Small intestine (tissue), 16 donors: ENCODE data around the gene CEP83. TPM values are rescaled to one million over a fixed set of nuclear protein-coding genes. Genes with fewer than 3 reads are reported as not detected.

Source experiments
- DNase-seq, 2 donors: peaks; one replicate each; pipeline versions ENCODE4 v3.0.0 to v3.0.0-alpha.2; 2013
- FAIRE-seq: peaks from 2 replicates; lab custom pipeline; 2012; peaks lifted over from hg19 to GRCh38; lab: Jason Lieb, UNC
- H3K27ac ChIP-seq, 3 donors: one replicate each; pipeline ENCODE4 v1.5.1; 2013; ENCODE audit warnings: low read length in 2 of 3, mild to moderate bottlenecking in 2 of 3, control low read depth in 1 of 3, inconsistent platforms in 1 of 3, low read depth in 1 of 3, moderate library complexity in 1 of 3
- H3K27me3 ChIP-seq, 3 donors: one replicate each; pipeline ENCODE4 v1.6.1; 2013; ENCODE audit warnings: low read length in 3 of 3, inconsistent platforms in 1 of 3; ENCODE audit not compliant: control insufficient read depth in 3 of 3, insufficient read depth in 3 of 3
- H3K36me3 ChIP-seq, 3 donors: one replicate each; pipeline ENCODE4 v1.6.1; 2013; ENCODE audit warnings: low read length in 3 of 3, inconsistent platforms in 1 of 3, low read depth in 1 of 3, mild to moderate bottlenecking in 1 of 3, moderate library complexity in 1 of 3; ENCODE audit not compliant: control insufficient read depth in 3 of 3, insufficient read depth in 2 of 3
- H3K4me1 ChIP-seq, 3 donors: one replicate each; pipeline ENCODE4 v1.6.1; 2013; ENCODE audit warnings: low read length in 2 of 3, inconsistent platforms in 1 of 3, low read depth in 1 of 3, mild to moderate bottlenecking in 1 of 3, moderate library complexity in 1 of 3; ENCODE audit not compliant: control insufficient read depth in 3 of 3, insufficient read depth in 2 of 3
- H3K4me3 ChIP-seq, 3 donors: one replicate each; pipeline ENCODE4 v1.5.1; 2013; ENCODE audit warnings: low read length in 3 of 3, control low read depth in 1 of 3, inconsistent platforms in 1 of 3, low read depth in 1 of 3, mild to moderate bottlenecking in 1 of 3, moderate library complexity in 1 of 3
- H3K9me3 ChIP-seq, 2 donors: one replicate each; pipeline ENCODE4 v1.6.1; 2013; ENCODE audit warnings: low read depth in 1 of 2, low read length in 1 of 2; ENCODE audit not compliant: control insufficient read depth in 2 of 2, insufficient read depth in 1 of 2
- WGBS, 3 donors: extraction: QIAGEN DNeasy Blood & Tissue Kit; methylation state at CpG; one replicate each; pipeline ENCODE4 v1.1.7; 2013; 5-methylcytosine and 5-hydroxymethylcytosine counted together
- long read RNA-seq, 10 donors: transcript quantifications; one replicate each; lab custom pipeline, GENCODE V29; 2026
- polyA plus RNA-seq, 4 donors: library from polyadenylated mRNA; stranded (reverse) in 3 of 4; unstranded in 1 of 4; fragments of 200-250 nt in 3 of 4; fragments of 120-200 nt in 1 of 4; gene quantifications; one replicate each; pipeline versions ENCODE4 v1.2.1 to v1.2.3, GENCODE V29; 2013
- donor health status: healthy with polysubstance abuse.
- donor health status: control.
- donor health status: control.
- donor health status: Bipolar disorder and iron deficiency.
- donor health status: healthy.

CEP83 gene
- polyA plus RNA-seq, result 10 to 100 TPM in 1 of 4 donors, 1 to 10 TPM in 3; 3.8 to 17.3 (median 6.1) TPM
- long read RNA-seq, donor 1, partial matches to known transcripts, result 0 of 2 reads
- long read RNA-seq, donor 1, other reads (novel, unspliced or antisense), result 0 of 2 reads
- long read RNA-seq, donor 2, result 0 reads
- long read RNA-seq, donor 3, partial matches to known transcripts, result 0 of 1 reads
- long read RNA-seq, donor 3, other reads (novel, unspliced or antisense), result 0 of 1 reads
- long read RNA-seq, donor 4, partial matches to known transcripts, result 0 of 1 reads
- long read RNA-seq, donor 4, other reads (novel, unspliced or antisense), result 0 of 1 reads
- long read RNA-seq, donor 5, result 0 reads
- long read RNA-seq, donor 6, result 0 reads
- long read RNA-seq, donor 7, result 0 reads
- long read RNA-seq, donor 8, result 0 reads
- long read RNA-seq, donor 9, result 0 reads
- long read RNA-seq, donor 10, partial matches to known transcripts, result 0 of 2 reads
- long read RNA-seq, donor 10, other reads (novel, unspliced or antisense), result 0 of 2 reads

- Histone ChIP-seq H3K4me1 (peaks cover 0 to 7% (median 5%) of the 10 kb centered on the region in 3 donors), H3K9me3 (no peaks in the 10 kb centered on the region), H3K4me3 (peak within 1 kb of the TSS; percentile 71 to 93 (median 76)), H3K27ac (peak within 1 kb of the TSS; percentile 87 to 96 (median 93)), H3K27me3 (no peaks in the 10 kb centered on the region), H3K36me3 (no peaks in the 10 kb centered on the region)
- DNase-seq (peak; percentile 96 to 98), FAIRE-seq (no peak)
- WGBS, 3 donors, result 0 to 1% (median 0%) methylated on average over 72 to 77 of the region's 77 CpGs
These were observed at the start of gene CEP83 for GRCh38 chr12:94459728-94460615. Gene CEP83, minus strand, starts transcription at chr12:94459867. Its CDS starts 47,377 bp downstream, at chr12:94412490.

- no peaks in the 10 kb centered on the region for H3K9me3 ChIP-seq
- FAIRE-seq (no peak), DNase-seq (no peak)
- no peaks in the 10 kb centered on the region for H3K36me3 ChIP-seq
- peaks cover 0 to 2% (median 0%) of the 10 kb centered on the region in 3 donors for H3K27me3 ChIP-seq
- WGBS, 3 donors, result 52 to 82% (median 57%) methylated on average over 3 of the region's 3 CpGs
- no peak overlapping the region for H3K27ac ChIP-seq
- no peak overlapping the region for H3K4me3 ChIP-seq
- no peaks in the 10 kb centered on the region for H3K4me1 ChIP-seq
These were observed 49.6 kb upstream of the CEP83 start for GRCh38 chr12:94509317-94509716.

GRCh38 chr12:94507455-94507854 lies 47.8 kb upstream of the CEP83 start:
- FAIRE-seq (no peak), DNase-seq (no peak)
- H3K27me3 ChIP-seq, result peaks cover 0 to 2% (median 0%) of the 10 kb centered on the region in 3 donors
- WGBS, 3 donors, result 79 to 93% (median 92%) methylated on average over 3 of the region's 3 CpGs
- H3K9me3 ChIP-seq, result no peaks in the 10 kb centered on the region
- H3K27ac ChIP-seq, result no peak overlapping the region
- no peak overlapping the region for H3K4me3 ChIP-seq
- no peaks in the 10 kb centered on the region for H3K4me1 ChIP-seq
- H3K36me3 ChIP-seq, result no peaks in the 10 kb centered on the region

GRCh38 chr12:94504386-94504785 lies 44.7 kb upstream of the CEP83 start:
- WGBS, 3 donors, result 20 to 67% (median 50%) methylated on average over 1 of the region's 1 CpG
- DNase-seq (no peak), FAIRE-seq (no peak)
- Histone ChIP-seq H3K4me1 (no peaks in the 10 kb centered on the region), H3K9me3 (peaks cover 0 to 5% of the 10 kb centered on the region in 2 donors), H3K27ac (no peak overlapping the region), H3K4me3 (no peak overlapping the region), H3K36me3 (no peaks in the 10 kb centered on the region), H3K27me3 (peaks cover 0 to 2% (median 0%) of the 10 kb centered on the region in 3 donors)

GRCh38 chr12:94503619-94504018 lies 44.0 kb upstream of the CEP83 start:
- no peak for FAIRE-seq
- no peak for DNase-seq
- H3K36me3 ChIP-seq, result no peaks in the 10 kb centered on the region
- peaks cover 0 to 2% (median 0%) of the 10 kb centered on the region in 3 donors for H3K27me3 ChIP-seq
- H3K9me3 ChIP-seq, result peaks cover 0 to 5% of the 10 kb centered on the region in 2 donors
- H3K27ac ChIP-seq, result no peak overlapping the region
- 0 to 88% (median 49%) methylated on average over 1 of the region's 1 CpG for WGBS, 3 donors
- no peak overlapping the region for H3K4me3 ChIP-seq
- no peaks in the 10 kb centered on the region for H3K4me1 ChIP-seq

GRCh38 chr12:94500831-94501567 lies 41.3 kb upstream of the CEP83 start:
- no peak for FAIRE-seq
- Histone ChIP-seq H3K27ac (no peak overlapping the region), H3K4me3 (no peak overlapping the region), H3K36me3 (no peaks in the 10 kb centered on the region), H3K4me1 (no peaks in the 10 kb centered on the region), H3K9me3 (peaks cover 0 to 15% of the 10 kb centered on the region in 2 donors), H3K27me3 (no peaks in the 10 kb centered on the region)
- whole genome bisulfite sequencing, 3 donors, result 45 to 60% (median 55%) methylated on average over 3 of the region's 3 CpGs
- no peak for DNase-seq

- Histone ChIP-seq H3K4me3 (no peak overlapping the region), H3K36me3 (no peaks in the 10 kb centered on the region), H3K27me3 (no peaks in the 10 kb centered on the region), H3K9me3 (peaks cover 0 to 15% of the 10 kb centered on the region in 2 donors), H3K27ac (no peak overlapping the region), H3K4me1 (no peaks in the 10 kb centered on the region)
- DNase-seq (no peak), FAIRE-seq (no peak)
- WGBS, 3 donors, result 51 to 83% (median 55%) methylated on average over 3 of the region's 3 CpGs
These were observed 39.0 kb upstream of the CEP83 start for GRCh38 chr12:94498698-94499097.
